K562 (cell line): ENCODE measurements around the gene PSMC4. TPM values are rescaled to one million over a fixed set of nuclear protein-coding genes. Genes with fewer than 3 reads are reported as not detected.

Experiments
- ATAC-seq: fragments of 200-7000 bp; cut with Tn5 transposase; 3 replicates; pipeline ENCODE4 v1.9.1; 2020; ENCODE audit warnings: moderate library complexity
- BruUV-seq: library from RNA; stranded (reverse); fragments of 400-500 nt; replicated peaks from 2 replicates; lab custom pipeline; 2021; lab: Mats Ljungman, UMichigan
- CTCF ChIA-PET: fragments of 300-600 bp; formaldehyde crosslinking; extraction: SDS; loops from one replicate; lab custom pipeline; 2021; ENCODE audit warnings: low intra/inter-chr PET ratio; lab: Yijun Ruan, JAX
- POLR2A ChIA-PET: fragments of 300-600, 350-650 bp; sonication (Branson Sonifier 250); formaldehyde crosslinking; extraction: SDS; loops from one replicate; lab custom pipeline; 2021; ENCODE audit warnings: antibody characterized with exemption, inconsistent platforms; lab: Yijun Ruan, JAX
- DNase-seq, 4 experiments: peaks; one replicate each; pipeline versions ENCODE4 v3.0.0 to v3.0.0-alpha.2; 2011 to 2018; ENCODE audit warnings: low spot score in 3 of 4, mixed read lengths in 3 of 4; ENCODE audit errors: extremely low read depth in 1 of 4
- FAIRE-seq: peaks from 2 replicates; lab custom pipeline; 2011; peaks lifted over from hg19 to GRCh38; lab: Jason Lieb, UNC
- H2AFZ ChIP-seq: 2 replicates; pipeline ENCODE4 v1.6.0; 2011; ENCODE audit warnings: low read depth, low read length, control low read depth, inconsistent platforms
- H3K27ac ChIP-seq: fragments of 200-600 bp; 3 replicates; pipeline ENCODE4 v1.8.0; 2011; ENCODE audit warnings: low read depth, mild to moderate bottlenecking, control low read depth, inconsistent platforms, low read length, moderate library complexity, mixed read lengths; ENCODE audit errors: extremely low read depth
- H3K27me3 ChIP-seq, 2 experiments: fragments of 300-600 bp in 1 of 2; 2 replicates in 1 of 2; 3 replicates in 1 of 2; pipeline versions ENCODE4 v1.6.0 to v1.8.0; 2011; ENCODE audit warnings: inconsistent platforms in 2 of 2, low read length in 2 of 2, mild to moderate bottlenecking in 1 of 2, mixed read lengths in 1 of 2, moderate library complexity in 1 of 2; ENCODE audit not compliant: control insufficient read depth in 2 of 2, insufficient read depth in 2 of 2
- H3K36me3 ChIP-seq: fragments of 300-600 bp; 3 replicates; pipeline ENCODE4 v1.8.0; 2011; ENCODE audit warnings: mild to moderate bottlenecking, low read length, inconsistent platforms; ENCODE audit not compliant: control insufficient read depth, insufficient read depth
- H3K4me1 ChIP-seq, 2 experiments: fragments of 200-600 bp in 1 of 2; replicated peaks in 1 of 2; 2 replicates in 1 of 2; 3 replicates in 1 of 2; pipeline versions ENCODE4 v1.5.1 to v1.8.0; 2011; ENCODE audit warnings: inconsistent platforms in 2 of 2, low read length in 2 of 2, mild to moderate bottlenecking in 1 of 2, mixed read lengths in 1 of 2, moderate library complexity in 1 of 2; ENCODE audit not compliant: control insufficient read depth in 2 of 2, insufficient read depth in 2 of 2
- H3K4me2 ChIP-seq: 2 replicates; pipeline ENCODE4 v1.6.1; 2011; ENCODE audit warnings: low read length, control low read depth, inconsistent platforms, mixed read lengths; ENCODE audit not compliant: insufficient read depth
- H3K4me3 ChIP-seq: fragments of 200-600 bp; sonication (generic), shearing (Covaris generic); 2 replicates; pipeline ENCODE4 v1.5.1; 2016; ENCODE audit warnings: control low read depth, inconsistent platforms
- H3K79me2 ChIP-seq: fragments of 200-600 bp; 3 replicates; pipeline ENCODE4 v1.8.0; 2011; ENCODE audit warnings: low read length, inconsistent platforms; ENCODE audit not compliant: control insufficient read depth, insufficient read depth
- H3K9ac ChIP-seq, 2 experiments: 2 replicates each; pipeline versions ENCODE4 v1.6.0 to v1.6.1; 2011; ENCODE audit warnings: low read depth in 2 of 2, low read length in 2 of 2, control low read depth in 1 of 2, inconsistent platforms in 1 of 2, mild to moderate bottlenecking in 1 of 2, mixed read lengths in 1 of 2; ENCODE audit not compliant: insufficient read depth in 1 of 2
- H3K9me1 ChIP-seq: one replicate; pipeline ENCODE4 v1.6.0; 2011; ENCODE audit warnings: inconsistent platforms, mild to moderate bottlenecking, low read length, moderate library complexity; ENCODE audit not compliant: control insufficient read depth, insufficient read depth
- H3K9me3 ChIP-seq: replicated peaks from 2 replicates; pipeline ENCODE4 v1.5.1; 2011; ENCODE audit warnings: low read depth, low read length, inconsistent platforms; ENCODE audit not compliant: control insufficient read depth, insufficient read depth
- H4K20me1 ChIP-seq: replicated peaks from 2 replicates; pipeline ENCODE4 v1.6.1; 2011; ENCODE audit warnings: low read length, inconsistent platforms, mixed read lengths; ENCODE audit not compliant: control insufficient read depth, insufficient read depth
- MAFG ChIP-seq: fragments of 450-650 bp; conservative IDR thresholded peaks from 2 replicates; pipeline ENCODE4 v1.6.1; 2016; ENCODE audit warnings: missing genetic modification characterization, missing compliant biosample characterization
- NR2C1 ChIP-seq, 2 experiments: fragments of 450-650 bp; IDR thresholded peaks; 2 replicates each; pipeline ENCODE4 v1.6.1; 2017; ENCODE audit warnings: mild to moderate bottlenecking in 2 of 2, antibody characterized with exemption in 1 of 2, inconsistent platforms in 1 of 2, missing compliant biosample characterization in 1 of 2, missing genetic modification characterization in 1 of 2
- NR2C2 ChIP-seq, 2 experiments: fragments of 200-800 bp in 1 of 2; sonication (Bioruptor generic) in 1 of 2; sonication (generic) in 1 of 2; formaldehyde crosslinking in 1 of 2; IDR thresholded peaks; 2 replicates each; pipeline versions ENCODE4 v1.6.1 to v1.8.0; 2016 to 2022; ENCODE audit warnings: mild to moderate bottlenecking in 1 of 2, missing compliant biosample characterization in 1 of 2, missing genetic modification characterization in 1 of 2, missing genetic modification reagents in 1 of 2
- SRF ChIP-seq, 2 experiments: fragments of 250-450, 450-650 bp in 1 of 2; sonication (Bioruptor Pico) in 1 of 2; sonication (generic) in 1 of 2; formaldehyde crosslinking; IDR thresholded peaks; 2 replicates each; pipeline versions ENCODE4 v1.5.0 to v1.5.1; 2020 to 2022; ENCODE audit warnings: mild to moderate bottlenecking in 1 of 2, missing genetic modification reagents in 1 of 2
- TAF1 ChIP-seq: IDR thresholded peaks from 2 replicates; pipeline ENCODE4 v1.6.1; 2011; ENCODE audit warnings: mild to moderate bottlenecking, low read length, moderate library complexity; ENCODE audit not compliant: insufficient read depth, control insufficient read depth, severe bottlenecking; ENCODE audit errors: extremely low read depth
- ZNF165 ChIP-seq: fragments of 250-450 bp; sonication (Bioruptor Pico); IDR thresholded peaks from 2 replicates; pipeline ENCODE4 v1.4.0; 2020; ENCODE audit warnings: borderline replicate concordance
- WGBS: fragments of 100-300 bp; shearing (Covaris generic); methylation state at CpG from one replicate; pipeline ENCODE4 v1.1.6; 2016; ENCODE audit warnings: low coverage, mixed read lengths; ENCODE audit not compliant: insufficient coverage; ENCODE audit errors: missing lambda C conversion rate; 5-methylcytosine and 5-hydroxymethylcytosine counted together
- in situ Hi-C: fragments of 300-500 bp; cut with MboI; formaldehyde crosslinking; loops from 4 replicates; pipeline ENCODE4 v1.15.0; 2018; ENCODE audit warnings: inconsistent platforms, mixed read lengths
- intact Hi-C: fragments of 100-400 bp; cut with micrococcal nuclease; formaldehyde crosslinking; loops from 2 replicates; pipeline ENCODE4 v1.14.2; 2022
- polyA plus RNA-seq, 8 experiments: library from polyadenylated mRNA; depleted of rRNA in 4 of 8; stranded (reverse) in 5 of 8; unstranded in 3 of 8; fragments of >200 nt; fragmentation: Nextera tagmentation in 2 of 8; fragmentation: Illumina TruSeq in 1 of 8; extraction: Ambion mirVana in 2 of 8; extraction: Trizol in 1 of 8; gene quantifications; 2 replicates each; pipeline versions ENCODE4 v1.2.1 to v1.2.3, GENCODE V29; 2011 to 2014; ENCODE audit warnings: inconsistent platforms in 1 of 8, missing spikeins in 1 of 8
- total RNA-seq, 7 experiments: library from RNA; depleted of rRNA in 6 of 7; stranded (reverse); fragments of >200 nt in 6 of 7; fragmentation: Illumina TruSeq in 2 of 7; extraction: Trizol in 2 of 7; gene quantifications; 2 replicates each; pipeline versions ENCODE4 v1.2.1 to v1.2.3, GENCODE V29; 2011 to 2021; ENCODE audit warnings: low replicate concordance in 1 of 7
- TF ChIP-seq, protein P1 (sequence below): fragments of 450-650 bp; formaldehyde crosslinking; IDR thresholded peaks from 2 replicates; pipeline ENCODE4 v1.4.0; 2020; ENCODE audit warnings: mild to moderate bottlenecking, moderate library complexity
- TF ChIP-seq, protein P2 (sequence below): sonication (generic); formaldehyde crosslinking; IDR thresholded peaks from 2 replicates; pipeline ENCODE4 v1.9.0; 2022; ENCODE audit warnings: mild to moderate bottlenecking, missing genetic modification reagents

Gene PSMC4
- total and polyA plus RNA-seq, 9 of the 15 experiments (the other 6 are each of a cell fraction or from before 2014, with no cell fraction given) = 45.9 to 475 (median 142) TPM

DNA sequence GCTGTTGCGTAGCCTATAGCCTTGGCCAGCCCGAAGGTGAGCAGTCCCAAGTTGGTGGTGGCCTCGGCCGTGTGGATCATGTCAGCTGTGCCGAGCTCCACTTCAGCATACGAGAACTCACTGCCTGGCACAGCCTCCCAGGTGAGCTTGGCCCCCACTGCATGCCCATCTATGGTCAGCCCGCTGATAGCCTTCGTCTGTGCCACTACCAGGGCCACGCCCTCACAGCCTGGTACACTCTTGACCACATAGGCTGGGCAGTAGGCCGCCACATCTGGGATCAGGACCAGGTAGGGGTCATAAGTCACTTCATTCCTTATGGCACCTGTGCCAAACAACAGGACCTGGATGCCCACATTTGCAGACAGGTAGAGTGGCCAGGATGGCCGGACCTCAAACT, 43.9 kb upstream of the PSMC4 start:
- Histone ChIP-seq H3K79me2 (no peaks in the 10 kb centered on the region), H2AFZ (no peak overlapping the region), H3K9ac (peak overlapping the region in 1 of 2 experiments; percentile 35; a peak in 2 of 4 replicates), H3K4me1 (peaks cover 0 to 15% of the 10 kb centered on the region in 2 experiments; a peak in 3 of 5 replicates), H3K4me2 (no peak overlapping the region), H3K4me3 (no peak overlapping the region), H3K27me3 (peaks cover 0 to 15% of the 10 kb centered on the region in 2 experiments; a peak in 3 of 5 replicates), H3K27ac (no peak overlapping the region), H3K36me3 (no peaks in the 10 kb centered on the region), H4K20me1 (no peaks in the 10 kb centered on the region), H3K9me3 (no peaks in the 10 kb centered on the region), H3K9me1 (no peaks in the 10 kb centered on the region)
- 67% methylated on average over 11 of the region's 11 CpGs for WGBS
- no peak for DNase-seq
- intact Hi-C loops (no loop called here), in situ Hi-C loops (no loop called here)
- BruUV-seq = no TSS peak
- ChIA-PET POLR2A (interaction anchor here (0.7 kb wide), 1 partner anchor 574 kb away, joined by 3 read pairs; no protein-coding TSS in a partner anchor), CTCF (no interaction called here)
- no peak for FAIRE-seq
- no peak for ATAC-seq
- TF ChIP-seq ZNF165 (CRISPR knock-in tag) (no peak), SRF (CRISPR knock-in tag; IDR thresholded peaks at IDR 0.05) (0 out of 4 replicates have a peak, but pooled peaks of 1 of the 2 experiments have one; percentile 43)

DNA sequence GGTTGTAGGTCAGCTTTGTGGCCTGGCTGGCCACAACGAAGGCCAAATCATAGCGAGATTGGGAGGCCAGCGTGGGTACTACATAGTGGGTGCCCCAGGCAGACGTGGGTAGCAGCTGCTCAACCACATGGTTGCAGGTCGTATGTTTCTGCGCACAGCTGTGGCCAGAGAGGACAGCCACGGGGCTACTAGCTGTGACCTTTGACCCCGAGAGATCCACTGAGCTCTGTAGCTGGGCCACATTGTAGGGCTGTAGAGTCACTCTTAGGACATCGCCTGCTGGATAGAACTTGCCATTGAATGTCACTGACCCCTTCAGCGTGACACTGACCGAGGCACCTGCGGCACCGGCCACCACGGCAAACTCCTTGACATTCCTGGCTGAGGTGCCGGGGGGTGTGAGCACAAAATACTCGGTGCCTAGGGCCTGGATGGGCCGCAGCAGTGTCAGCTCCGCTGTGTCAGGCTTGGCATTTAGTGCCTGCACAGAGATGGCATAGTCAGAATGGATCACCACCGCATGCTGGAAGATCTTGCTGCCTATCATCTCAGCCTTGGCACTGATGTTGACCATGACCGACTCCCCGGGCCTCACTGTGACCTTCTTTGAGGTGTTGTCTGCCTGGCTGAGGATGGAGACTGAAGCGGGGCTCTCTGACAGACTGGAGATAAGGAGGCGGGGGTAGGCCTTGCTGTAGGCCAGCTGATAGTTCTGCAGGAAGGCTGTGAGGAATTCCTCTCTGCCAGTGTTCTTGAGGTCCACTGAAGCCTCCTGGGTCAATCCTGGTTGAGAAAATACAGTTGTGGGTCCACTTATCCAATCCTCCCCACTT, 43.2 kb upstream of the PSMC4 start:
- Histone ChIP-seq H3K27ac (no peak overlapping the region), H3K9me3 (no peaks in the 10 kb centered on the region), H3K9ac (peak overlapping the region in 1 of 2 experiments; percentile 20; a peak in 2 of 4 replicates), H3K4me1 (peaks cover 0 to 15% of the 10 kb centered on the region in 2 experiments; a peak in 3 of 5 replicates), H3K27me3 (peaks cover 0 to 15% of the 10 kb centered on the region in 2 experiments; a peak in 3 of 5 replicates), H3K79me2 (no peaks in the 10 kb centered on the region), H3K4me3 (no peak overlapping the region), H3K4me2 (no peak overlapping the region), H3K36me3 (no peaks in the 10 kb centered on the region), H2AFZ (no peak overlapping the region), H3K9me1 (no peaks in the 10 kb centered on the region), H4K20me1 (no peaks in the 10 kb centered on the region)
- POLR2A ChIA-PET = interaction anchor here (0.5 kb wide), 1 partner anchor 241 kb away, joined by 3 read pairs; no protein-coding TSS in a partner anchor
- FAIRE-seq (no peak), ATAC-seq (peak; percentile 59; the same call in 2 of the 3 replicates), DNase-seq (peak in 2 of 4 experiments; percentile 5 to 14)
- CTCF ChIA-PET = no interaction called here
- in situ Hi-C loops (no loop called here), intact Hi-C loops (no loop called here)
- no TSS peak for BruUV-seq
- WGBS = 41% methylated on average over 21 of the region's 23 CpGs
- TF ChIP-seq NR2C2 (CRISPR knock-in tag; IDR thresholded peaks at IDR 0.05) (0 out of 2 replicates have a peak, but pooled peaks have one; percentile 58), NR2C2 (tag; IDR thresholded peaks at IDR 0.05) (peak; percentile 28; the same call in 1 of the 2 replicates), MAFG (tag) (no peak), NR2C1 (IDR thresholded peaks at IDR 0.05) (peak; percentile 61), NR2C1 (tag; IDR thresholded peaks at IDR 0.05) (peak; percentile 77), TAF1 (no peak)
- TF ChIP-seq, protein P1, sequence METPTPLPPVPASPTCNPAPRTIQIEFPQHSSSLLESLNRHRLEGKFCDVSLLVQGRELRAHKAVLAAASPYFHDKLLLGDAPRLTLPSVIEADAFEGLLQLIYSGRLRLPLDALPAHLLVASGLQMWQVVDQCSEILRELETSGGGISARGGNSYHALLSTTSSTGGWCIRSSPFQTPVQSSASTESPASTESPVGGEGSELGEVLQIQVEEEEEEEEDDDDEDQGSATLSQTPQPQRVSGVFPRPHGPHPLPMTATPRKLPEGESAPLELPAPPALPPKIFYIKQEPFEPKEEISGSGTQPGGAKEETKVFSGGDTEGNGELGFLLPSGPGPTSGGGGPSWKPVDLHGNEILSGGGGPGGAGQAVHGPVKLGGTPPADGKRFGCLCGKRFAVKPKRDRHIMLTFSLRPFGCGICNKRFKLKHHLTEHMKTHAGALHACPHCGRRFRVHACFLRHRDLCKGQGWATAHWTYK = no peak
- TF ChIP-seq, protein P2, sequence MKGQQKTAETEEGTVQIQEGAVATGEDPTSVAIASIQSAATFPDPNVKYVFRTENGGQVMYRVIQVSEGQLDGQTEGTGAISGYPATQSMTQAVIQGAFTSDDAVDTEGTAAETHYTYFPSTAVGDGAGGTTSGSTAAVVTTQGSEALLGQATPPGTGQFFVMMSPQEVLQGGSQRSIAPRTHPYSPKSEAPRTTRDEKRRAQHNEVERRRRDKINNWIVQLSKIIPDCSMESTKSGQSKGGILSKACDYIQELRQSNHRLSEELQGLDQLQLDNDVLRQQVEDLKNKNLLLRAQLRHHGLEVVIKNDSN (CRISPR knock-in tag) = no peak
